ENCODE measurements around the gene CAMK1D. TPM values are rescaled to one million over a fixed set of nuclear protein-coding genes. Genes with fewer than 3 reads are reported as not detected.
A peak's percentile ranks its signal among the peaks of the same experiment; 100 is the strongest.

Gene CAMK1D
- polyA plus RNA-seq, 2 of the 4 experiments (the other 2 are of a cell fraction) = 6.6 to 12.5 TPM

DNA sequence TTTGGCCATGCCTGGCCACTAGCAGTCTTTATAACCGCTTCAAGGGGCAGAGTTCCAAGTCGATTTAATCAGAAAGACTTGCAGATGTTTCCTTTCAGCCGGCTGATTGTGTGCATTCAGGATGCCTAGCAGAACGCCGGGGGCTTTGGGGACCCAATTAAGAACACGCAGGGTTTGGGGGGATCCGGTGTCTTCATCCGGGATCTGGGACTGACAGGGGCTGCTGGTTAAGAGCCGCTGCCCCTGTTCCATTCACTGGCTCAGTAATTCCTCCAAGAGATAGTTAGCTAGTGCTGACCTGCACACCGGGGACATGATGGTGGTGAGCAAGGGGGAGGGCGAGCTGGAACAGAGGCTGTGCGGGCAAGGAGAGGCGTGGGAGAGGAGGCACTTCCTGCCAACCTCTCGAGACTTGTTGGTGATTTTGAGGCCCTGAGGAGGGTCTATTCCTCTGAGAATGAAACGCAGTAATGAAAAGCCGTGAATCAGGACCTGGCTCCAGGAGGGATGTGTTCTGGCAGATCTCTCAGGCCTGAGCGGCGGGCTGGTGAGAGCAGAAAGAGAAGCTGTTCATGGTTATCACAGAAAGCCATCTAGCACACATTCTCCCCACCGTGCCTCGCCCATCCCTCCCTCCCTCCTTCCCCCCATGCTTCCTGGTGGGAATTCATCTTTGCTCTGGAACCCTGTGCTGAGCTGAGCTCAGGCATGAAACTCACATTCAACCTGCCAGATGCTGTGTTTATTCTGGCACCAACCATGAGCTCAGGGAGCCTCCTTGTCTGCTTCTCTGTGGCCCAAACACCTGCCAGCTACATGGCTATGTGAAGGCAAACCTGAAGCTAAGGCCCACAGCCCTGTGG is 500.2 kb downstream of the CAMK1D start:
- POLR2A ChIA-PET = interaction anchor here (0.5 kb wide), 1 partner anchor 1196 kb away, joined by 4 read pairs; no protein-coding TSS in a partner anchor
- no peak overlapping the region for H3K4me3 ChIP-seq
- ATAC-seq (peak in 1 of 2 experiments; percentile 28; a peak in 1 of 6 replicates), DNase-seq (ENCODE audit: low read depth in 1 of 2, low spot score in 1 of 2) (no peak), FAIRE-seq (no peak)
- no peaks in the 10 kb centered on the region for H3K9me3 ChIP-seq
- peaks cover 12% of the 10 kb centered on the region for H3K4me1 ChIP-seq
- CTCF ChIA-PET = interaction anchor here (0.7 to 1.7 kb wide), 5 partner anchors 27 to 585 kb away, joined by 3 to 5 read pairs (median 3); partner anchors contain the start of gene OPTN
- 66% methylated on average over 20 of the region's 20 CpGs for WGBS (ENCODE audit: missing lambda C conversion rate)
- TF ChIP-seq NFE2L2 (conservative IDR thresholded peaks at IDR 0.05; ENCODE audit: low read length) = no peak
- no peak for TF ChIP-seq FOXS1 (CRISPR knock-in tag; IDR thresholded peaks at IDR 0.05)
- H3K4me2 ChIP-seq = no peak overlapping the region
- H3K27ac ChIP-seq = no peak overlapping the region

DNA sequence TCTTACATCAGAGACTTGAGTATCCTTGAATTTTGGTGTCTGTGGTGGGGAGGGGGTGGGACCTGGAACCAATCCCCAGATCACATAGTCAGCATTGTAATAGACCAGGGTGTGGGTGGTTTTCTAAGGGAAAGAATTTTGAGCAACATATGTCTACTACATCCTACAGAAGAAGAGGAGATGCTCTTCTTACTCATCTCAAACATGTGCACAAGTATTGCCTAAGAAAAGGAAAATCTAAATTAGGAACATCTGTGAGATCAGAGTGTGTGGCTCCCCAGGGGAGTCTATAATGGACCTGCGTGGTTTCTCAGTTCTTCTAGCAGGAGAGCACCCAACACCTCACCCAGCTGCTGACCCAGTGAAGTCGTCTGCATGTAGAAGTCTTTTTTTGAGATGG is 503.3 kb downstream of the CAMK1D start:
- no peaks in the 10 kb centered on the region for H3K4me1 ChIP-seq
- H3K4me2 ChIP-seq = no peak overlapping the region
- WGBS (ENCODE audit: missing lambda C conversion rate) = 14% methylated on average over 2 of the region's 2 CpGs
- ChIA-PET CTCF (no interaction called here), POLR2A (no interaction called here)
- TF ChIP-seq CHD2 (IDR thresholded peaks at IDR 0.05; ENCODE audit: low read length, partially characterized antibody) (no peak), RNF2 (IDR thresholded peaks at IDR 0.05; ENCODE audit: borderline replicate concordance, low read depth) (no peak), EHMT2 (IDR thresholded peaks at IDR 0.05; ENCODE audit: low read depth) (no peak), HEYL (CRISPR knock-in tag; IDR thresholded peaks at IDR 0.05) (no peak), SMC3 (IDR thresholded peaks at IDR 0.05) (no peak), FOSL2 (IDR thresholded peaks at IDR 0.05) (no peak), FOSL2 (CRISPR knock-in tag; IDR thresholded peaks at IDR 0.05) (no peak), CHD4 (IDR thresholded peaks at IDR 0.05; ENCODE audit: borderline replicate concordance) (no peak), HDAC2 (IDR thresholded peaks at IDR 0.05) (no peak), RCOR1 (IDR thresholded peaks at IDR 0.05; ENCODE audit: low read depth, low read length) (no peak)
- TF ChIP-seq, protein P1, sequence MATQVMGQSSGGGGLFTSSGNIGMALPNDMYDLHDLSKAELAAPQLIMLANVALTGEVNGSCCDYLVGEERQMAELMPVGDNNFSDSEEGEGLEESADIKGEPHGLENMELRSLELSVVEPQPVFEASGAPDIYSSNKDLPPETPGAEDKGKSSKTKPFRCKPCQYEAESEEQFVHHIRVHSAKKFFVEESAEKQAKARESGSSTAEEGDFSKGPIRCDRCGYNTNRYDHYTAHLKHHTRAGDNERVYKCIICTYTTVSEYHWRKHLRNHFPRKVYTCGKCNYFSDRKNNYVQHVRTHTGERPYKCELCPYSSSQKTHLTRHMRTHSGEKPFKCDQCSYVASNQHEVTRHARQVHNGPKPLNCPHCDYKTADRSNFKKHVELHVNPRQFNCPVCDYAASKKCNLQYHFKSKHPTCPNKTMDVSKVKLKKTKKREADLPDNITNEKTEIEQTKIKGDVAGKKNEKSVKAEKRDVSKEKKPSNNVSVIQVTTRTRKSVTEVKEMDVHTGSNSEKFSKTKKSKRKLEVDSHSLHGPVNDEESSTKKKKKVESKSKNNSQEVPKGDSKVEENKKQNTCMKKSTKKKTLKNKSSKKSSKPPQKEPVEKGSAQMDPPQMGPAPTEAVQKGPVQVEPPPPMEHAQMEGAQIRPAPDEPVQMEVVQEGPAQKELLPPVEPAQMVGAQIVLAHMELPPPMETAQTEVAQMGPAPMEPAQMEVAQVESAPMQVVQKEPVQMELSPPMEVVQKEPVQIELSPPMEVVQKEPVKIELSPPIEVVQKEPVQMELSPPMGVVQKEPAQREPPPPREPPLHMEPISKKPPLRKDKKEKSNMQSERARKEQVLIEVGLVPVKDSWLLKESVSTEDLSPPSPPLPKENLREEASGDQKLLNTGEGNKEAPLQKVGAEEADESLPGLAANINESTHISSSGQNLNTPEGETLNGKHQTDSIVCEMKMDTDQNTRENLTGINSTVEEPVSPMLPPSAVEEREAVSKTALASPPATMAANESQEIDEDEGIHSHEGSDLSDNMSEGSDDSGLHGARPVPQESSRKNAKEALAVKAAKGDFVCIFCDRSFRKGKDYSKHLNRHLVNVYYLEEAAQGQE (IDR thresholded peaks at IDR 0.05) = no peak
- TF ChIP-seq, protein P2, sequence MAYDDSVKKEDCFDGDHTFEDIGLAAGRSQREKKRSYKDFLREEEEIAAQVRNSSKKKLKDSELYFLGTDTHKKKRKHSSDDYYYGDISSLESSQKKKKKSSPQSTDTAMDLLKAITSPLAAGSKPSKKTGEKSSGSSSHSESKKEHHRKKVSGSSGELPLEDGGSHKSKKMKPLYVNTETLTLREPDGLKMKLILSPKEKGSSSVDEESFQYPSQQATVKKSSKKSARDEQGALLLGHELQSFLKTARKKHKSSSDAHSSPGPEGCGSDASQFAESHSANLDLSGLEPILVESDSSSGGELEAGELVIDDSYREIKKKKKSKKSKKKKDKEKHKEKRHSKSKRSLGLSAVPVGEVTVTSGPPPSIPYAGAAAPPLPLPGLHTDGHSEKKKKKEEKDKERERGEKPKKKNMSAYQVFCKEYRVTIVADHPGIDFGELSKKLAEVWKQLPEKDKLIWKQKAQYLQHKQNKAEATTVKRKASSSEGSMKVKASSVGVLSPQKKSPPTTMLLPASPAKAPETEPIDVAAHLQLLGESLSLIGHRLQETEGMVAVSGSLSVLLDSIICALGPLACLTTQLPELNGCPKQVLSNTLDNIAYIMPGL (CRISPR knock-in tag; IDR thresholded peaks at IDR 0.05; ENCODE audit: borderline replicate concordance) = no peak
- TF ChIP-seq, protein P3, sequence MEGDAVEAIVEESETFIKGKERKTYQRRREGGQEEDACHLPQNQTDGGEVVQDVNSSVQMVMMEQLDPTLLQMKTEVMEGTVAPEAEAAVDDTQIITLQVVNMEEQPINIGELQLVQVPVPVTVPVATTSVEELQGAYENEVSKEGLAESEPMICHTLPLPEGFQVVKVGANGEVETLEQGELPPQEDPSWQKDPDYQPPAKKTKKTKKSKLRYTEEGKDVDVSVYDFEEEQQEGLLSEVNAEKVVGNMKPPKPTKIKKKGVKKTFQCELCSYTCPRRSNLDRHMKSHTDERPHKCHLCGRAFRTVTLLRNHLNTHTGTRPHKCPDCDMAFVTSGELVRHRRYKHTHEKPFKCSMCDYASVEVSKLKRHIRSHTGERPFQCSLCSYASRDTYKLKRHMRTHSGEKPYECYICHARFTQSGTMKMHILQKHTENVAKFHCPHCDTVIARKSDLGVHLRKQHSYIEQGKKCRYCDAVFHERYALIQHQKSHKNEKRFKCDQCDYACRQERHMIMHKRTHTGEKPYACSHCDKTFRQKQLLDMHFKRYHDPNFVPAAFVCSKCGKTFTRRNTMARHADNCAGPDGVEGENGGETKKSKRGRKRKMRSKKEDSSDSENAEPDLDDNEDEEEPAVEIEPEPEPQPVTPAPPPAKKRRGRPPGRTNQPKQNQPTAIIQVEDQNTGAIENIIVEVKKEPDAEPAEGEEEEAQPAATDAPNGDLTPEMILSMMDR (IDR thresholded peaks at IDR 0.05) = no peak
- ATAC-seq (no peak), DNase-seq (ENCODE audit: low read depth in 1 of 2, low spot score in 1 of 2) (no peak), FAIRE-seq (no peak)
- H3K9me3 ChIP-seq = no peaks in the 10 kb centered on the region
- H3K27ac ChIP-seq = no peak overlapping the region
- no peak overlapping the region for H3K4me3 ChIP-seq
